GM13976 (cell line): ENCODE results near the gene NHSL1.

ENCODE experiments used
- DNase-seq: peaks from one replicate; pipeline ENCODE4 v3.0.0; 2012; ENCODE audit warnings: low spot score
- CTCF ChIP-seq: IDR thresholded peaks from 2 replicates; pipeline ENCODE4 v1.5.1; 2012; ENCODE audit warnings: borderline replicate concordance, mild to moderate bottlenecking; ENCODE audit not compliant: insufficient read depth; ENCODE audit errors: extremely low read depth, missing control alignments, control extremely low read depth
- in situ Hi-C: fragments of 300-500 bp; cut with MboI; formaldehyde crosslinking; loops from one replicate; pipeline ENCODE4 v1.12.0; 2022; ENCODE audit warnings: low sequenced_read_pairs, mixed read lengths, inconsistent platforms; ENCODE audit not compliant: unreplicated experiment

NHSL1 gene

DNA sequence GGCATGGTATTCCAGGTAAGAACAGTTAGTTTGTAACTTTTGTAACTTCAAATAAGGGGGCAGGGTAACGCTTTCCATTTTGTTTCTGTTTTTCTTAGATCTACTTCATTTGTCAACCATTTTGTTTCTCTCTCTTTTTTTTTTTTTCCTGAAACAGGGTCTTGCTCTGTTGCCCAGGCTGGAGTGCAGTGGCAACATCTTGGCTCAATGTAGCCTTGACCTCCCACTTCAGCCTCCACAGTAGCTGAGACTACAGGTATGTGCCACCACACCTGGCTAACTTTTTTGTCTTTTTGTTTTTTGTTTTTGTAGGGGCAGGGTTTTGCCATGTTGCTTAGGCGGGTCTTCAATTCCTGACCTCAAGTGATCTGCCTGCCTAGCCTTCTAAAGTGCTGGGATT lies 32.1 kb upstream of the NHSL1 start:
- DNase-seq, result no peak
- no peak for TF ChIP-seq CTCF
- in situ Hi-C loops, result no loop called here

GRCh38 chr6:138529478-138529877 lies 30.2 kb upstream of the NHSL1 start:
- TF ChIP-seq CTCF, result no peak
- DNase-seq, result no peak
- in situ Hi-C loops, result no loop called here

GRCh38 chr6:138528956-138529355 lies 29.7 kb upstream of the NHSL1 start:
- in situ Hi-C loops, result no loop called here
- no peak for DNase-seq
- TF ChIP-seq CTCF, result no peak

DNA sequence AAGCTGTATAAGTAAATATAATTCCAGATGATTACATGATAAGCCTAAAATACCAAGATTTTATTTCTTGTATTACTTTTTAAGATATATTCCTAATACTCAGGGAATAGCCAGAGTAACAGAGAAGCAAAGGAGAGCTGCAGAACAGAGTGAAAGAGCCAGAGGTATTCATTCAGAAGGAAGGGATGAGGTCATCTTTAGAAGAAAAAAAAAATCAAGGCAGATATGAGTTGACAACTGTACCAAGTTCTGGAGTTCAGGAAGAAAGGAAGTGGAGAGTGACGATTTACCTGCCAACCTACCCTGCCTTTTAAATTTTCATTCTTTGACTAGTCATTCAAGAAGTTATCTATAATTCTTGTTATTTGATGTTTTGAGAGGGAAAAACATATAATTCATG lies 28.8 kb upstream of the NHSL1 start:
- TF ChIP-seq CTCF, result no peak
- no peak for DNase-seq
- in situ Hi-C loops, result no loop called here

DNA sequence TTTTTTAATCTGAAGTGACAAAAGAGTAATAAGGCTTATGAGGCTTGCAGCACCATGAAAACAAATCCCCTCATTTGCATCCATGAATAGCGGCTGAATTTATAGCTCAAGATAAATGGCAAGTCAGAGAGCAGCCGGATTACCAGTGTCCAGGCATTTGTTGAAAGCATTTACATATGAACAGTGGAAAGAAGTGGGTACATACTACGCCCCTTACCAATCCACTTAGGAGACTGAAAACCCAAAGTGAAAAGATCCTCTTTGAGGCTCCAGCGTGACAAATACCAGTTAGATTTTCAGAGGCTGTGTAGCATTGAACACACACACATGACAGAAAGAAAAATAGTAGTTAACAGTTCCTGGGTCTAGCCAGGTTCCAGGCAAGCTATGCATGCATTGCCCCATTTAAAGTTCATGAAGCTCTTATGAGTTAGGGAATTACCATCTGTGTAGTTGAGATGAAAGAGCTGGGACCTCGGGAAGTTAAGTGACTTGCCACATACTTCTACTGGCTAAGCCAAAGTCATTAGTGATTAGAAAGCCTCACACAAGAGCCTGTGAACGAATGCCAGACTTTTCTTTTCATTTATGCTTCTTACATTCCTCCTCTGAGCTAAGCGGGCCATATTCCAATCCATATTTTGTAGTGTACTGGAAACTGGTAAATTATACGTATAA lies 28.3 kb upstream of the NHSL1 start:
- in situ Hi-C loops, result no loop called here
- TF ChIP-seq CTCF, result no peak
- no peak for DNase-seq

DNA sequence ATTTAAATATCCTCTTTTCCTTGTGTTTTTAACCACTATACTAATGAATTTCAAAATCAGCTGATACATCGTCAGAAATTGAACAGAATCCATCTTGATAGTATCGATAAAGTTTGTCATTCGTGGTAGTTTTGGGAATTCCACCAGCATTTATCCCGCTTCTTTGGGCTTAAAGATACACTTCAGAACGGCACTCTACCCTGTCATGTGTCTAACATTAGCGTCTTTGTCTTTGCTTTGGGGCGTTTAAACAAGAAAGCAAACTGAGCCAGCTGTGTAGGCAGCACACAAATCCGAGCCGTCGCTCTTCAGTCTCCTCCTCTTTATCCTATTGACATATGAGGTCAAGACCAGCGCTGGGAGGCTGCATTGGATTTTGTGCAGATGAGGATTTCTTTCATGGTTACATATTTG lies 27.5 kb upstream of the NHSL1 start:
- no peak for DNase-seq
- in situ Hi-C loops, result no loop called here
- no peak for TF ChIP-seq CTCF
